HG03342 (cell line): ENCODE measurements around the gene THSD4.

Experiments
- ATAC-seq: cut with Tn5 transposase; IDR thresholded peaks from one replicate; pipeline ENCODE4 v1.9.1; 2021; ENCODE audit warnings: mild to moderate bottlenecking, moderate library complexity; ENCODE audit not compliant: unreplicated experiment

Gene THSD4

DNA sequence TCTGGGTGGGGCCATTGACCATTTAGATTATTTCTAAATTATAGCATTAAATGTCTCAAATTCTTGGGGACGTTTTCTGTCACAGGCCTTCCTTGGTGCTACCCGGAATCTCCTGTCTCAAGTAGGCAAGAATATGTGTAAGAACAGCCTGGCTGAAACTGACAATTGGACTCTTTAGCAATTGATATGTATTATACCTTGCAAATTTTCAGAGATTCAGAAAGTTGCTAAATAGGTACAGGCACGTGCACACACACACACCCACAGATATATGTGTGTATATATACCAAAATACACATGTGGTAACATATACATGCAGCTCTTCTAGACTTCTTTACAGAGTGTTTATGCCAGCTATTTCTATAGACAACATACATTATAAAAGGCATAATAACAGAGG, 481.9 kb downstream of the THSD4 start:
- ATAC-seq: no peak

- no peak for ATAC-seq
Measured at GRCh38 chr15:71597637-71598036, 482.4 kb downstream of the THSD4 start.

DNA sequence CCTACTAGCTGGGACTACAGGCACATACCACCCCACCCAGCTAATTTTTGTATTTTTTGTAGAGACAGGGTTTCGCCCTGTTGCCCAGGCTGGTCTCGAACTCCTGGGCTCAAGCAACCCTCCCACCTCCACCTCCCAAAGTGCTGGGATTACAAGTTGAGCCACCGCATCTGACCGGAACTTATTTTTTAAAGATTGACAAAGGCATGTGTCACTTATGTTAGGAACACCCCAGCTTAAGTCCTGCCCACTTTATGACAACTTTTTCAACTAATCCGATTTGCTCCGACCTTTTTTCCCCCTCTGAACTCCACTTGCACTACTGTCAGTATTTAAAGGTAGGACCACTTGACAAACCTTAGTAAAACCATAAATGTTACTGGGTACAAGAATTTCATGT, 483.5 kb downstream of the THSD4 start:
- no peak for ATAC-seq

DNA sequence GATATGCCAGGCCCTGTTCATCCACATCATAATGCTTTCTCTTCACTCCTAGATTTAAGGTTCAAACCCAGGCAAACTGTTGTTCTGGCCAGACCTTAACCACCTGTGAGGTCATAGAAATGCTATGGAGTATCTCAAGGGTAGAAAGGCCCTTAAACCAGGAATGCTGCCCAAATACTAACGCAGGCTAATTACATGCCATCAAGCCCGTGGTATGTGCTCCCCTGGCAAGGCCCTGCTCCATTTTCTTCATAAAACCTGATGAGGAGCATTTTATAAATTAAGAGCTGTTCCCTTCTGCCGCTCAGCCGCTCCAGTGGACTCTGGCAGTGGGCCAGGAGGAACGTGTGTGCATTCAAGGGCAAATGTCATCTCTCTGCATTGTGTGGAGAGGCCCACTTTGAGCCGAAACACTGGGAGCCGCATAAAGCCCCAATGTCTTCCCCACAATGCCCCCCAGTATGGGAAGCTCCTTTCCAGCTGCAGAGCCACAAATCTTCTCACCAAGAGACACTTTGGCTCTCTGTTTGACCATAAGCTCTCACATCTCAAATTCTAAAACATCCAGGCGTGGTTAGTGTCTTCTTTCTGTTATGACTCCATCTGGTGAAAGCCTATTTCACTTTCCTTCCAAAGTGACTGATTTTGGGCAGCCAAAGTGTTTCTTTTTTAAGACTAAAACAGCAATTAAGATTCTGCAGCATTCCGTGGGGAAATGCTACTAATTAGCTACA, 484.3 kb downstream of the THSD4 start:
- ATAC-seq: no peak

DNA sequence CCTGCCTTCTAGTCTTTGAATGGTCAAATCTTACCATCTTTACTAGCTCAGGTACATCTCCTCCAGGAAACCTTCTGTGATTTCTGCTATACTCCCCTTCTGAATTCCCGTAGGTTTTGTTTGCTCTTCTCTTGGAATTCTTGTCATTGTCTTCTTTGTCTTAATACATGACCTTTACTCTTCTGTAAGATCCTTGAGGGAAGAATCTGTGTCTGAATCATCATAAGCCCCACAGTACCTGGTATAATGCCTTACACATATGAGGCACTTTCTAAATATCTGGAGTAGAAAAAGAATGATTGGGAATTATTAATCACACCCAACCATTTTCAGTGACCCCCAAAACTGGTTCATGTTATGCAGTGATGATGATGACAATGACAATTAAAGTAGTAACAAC, 485.0 kb downstream of the THSD4 start:
- ATAC-seq: no peak

DNA sequence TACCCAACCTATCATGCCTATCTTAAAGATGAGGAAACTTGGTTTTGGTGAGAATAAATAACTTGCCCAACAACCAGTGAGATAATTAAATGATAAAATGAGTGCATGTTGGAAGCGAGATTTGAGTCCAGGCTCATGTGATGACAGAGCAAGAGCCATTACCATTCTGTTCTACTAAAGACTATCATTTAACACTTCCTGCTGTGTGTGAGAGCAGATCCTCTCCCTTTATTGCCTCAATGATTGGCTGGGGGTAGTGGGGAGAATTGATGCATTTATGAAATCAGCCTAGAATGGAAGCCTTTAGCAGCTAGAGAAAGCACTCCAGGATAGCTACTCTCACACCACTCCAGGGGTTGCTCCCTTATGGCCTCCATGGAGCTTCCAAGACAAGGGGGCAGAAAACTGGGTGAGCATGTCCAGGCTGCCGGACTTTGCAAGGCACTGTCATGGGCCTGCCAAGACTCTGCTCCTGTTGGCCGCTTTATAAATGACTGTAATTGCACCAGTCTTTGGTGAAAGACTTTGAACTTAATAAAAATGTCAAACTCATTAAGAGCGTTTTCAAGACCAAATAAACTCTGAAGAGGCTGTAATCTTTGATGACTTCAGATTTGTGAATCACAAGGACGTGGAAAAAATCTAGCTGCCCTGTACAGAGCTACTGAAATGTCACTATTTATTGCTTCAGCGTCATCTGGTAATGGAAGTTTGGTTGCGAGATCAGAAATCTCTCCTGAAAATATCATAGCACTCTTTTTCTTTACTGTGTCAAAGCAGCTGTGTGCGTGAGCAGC, 486.0 kb downstream of the THSD4 start:
- ATAC-seq: no peak

- ATAC-seq: no peak
Measured at GRCh38 chr15:71603379-71603778, 488.1 kb downstream of the THSD4 start.

- ATAC-seq: no peak
Measured at GRCh38 chr15:71607383-71607782, 492.1 kb downstream of the THSD4 start.

- ATAC-seq: no peak
Measured at GRCh38 chr15:71610728-71611552, 495.7 kb downstream of the THSD4 start.

- no peak for ATAC-seq
Measured at GRCh38 chr15:71611553-71612396, 496.5 kb downstream of the THSD4 start.

DNA sequence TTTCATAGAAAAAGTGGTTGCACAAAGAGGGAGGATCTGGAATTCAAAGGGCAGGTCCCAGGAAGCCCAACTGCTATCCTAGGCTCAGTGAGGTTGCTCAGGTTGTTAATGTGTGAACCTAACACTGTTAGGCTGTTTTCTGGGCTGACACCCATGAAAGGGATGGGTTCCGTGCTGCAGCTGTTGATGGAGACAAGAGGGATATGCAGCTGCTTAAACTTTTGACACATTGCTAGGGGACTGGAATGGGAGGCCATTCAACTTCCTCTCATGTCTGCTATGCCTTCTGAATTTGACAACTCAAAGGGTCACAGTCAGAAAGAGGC, 497.1 kb downstream of the THSD4 start:
- ATAC-seq: no peak

GRCh38 chr15:71612869-71613268, 497.6 kb downstream of the THSD4 start:
- no peak for ATAC-seq

GRCh38 chr15:71623111-71623510, 507.8 kb downstream of the THSD4 start:
- no peak for ATAC-seq

DNA sequence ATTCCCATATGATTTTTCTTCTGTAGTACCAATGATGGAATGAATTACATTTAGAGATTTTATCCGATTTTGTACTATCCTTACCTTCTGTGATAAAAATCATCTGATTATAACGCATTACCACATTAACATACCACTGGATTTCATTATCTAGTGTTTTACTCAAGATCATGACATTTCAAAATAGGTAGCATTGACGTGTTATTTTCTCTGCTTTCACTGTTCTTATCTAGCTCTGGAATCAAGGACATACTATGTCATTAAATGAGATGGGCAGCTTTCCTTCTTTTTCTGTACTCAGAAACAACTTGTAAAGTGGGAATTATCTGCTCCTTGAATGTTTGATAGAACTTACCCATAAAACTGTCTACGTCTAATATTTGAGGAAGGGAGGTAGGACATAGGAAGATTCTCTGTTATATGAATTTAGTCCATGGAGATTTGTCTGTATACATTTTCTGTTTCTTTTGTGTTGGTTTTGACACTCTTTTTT, 511.4 kb downstream of the THSD4 start:
- ATAC-seq: no peak

- ATAC-seq: no peak
Measured at GRCh38 chr15:71627188-71627587, 511.9 kb downstream of the THSD4 start.

GRCh38 chr15:71627604-71628003, 512.3 kb downstream of the THSD4 start:
- no peak for ATAC-seq

DNA sequence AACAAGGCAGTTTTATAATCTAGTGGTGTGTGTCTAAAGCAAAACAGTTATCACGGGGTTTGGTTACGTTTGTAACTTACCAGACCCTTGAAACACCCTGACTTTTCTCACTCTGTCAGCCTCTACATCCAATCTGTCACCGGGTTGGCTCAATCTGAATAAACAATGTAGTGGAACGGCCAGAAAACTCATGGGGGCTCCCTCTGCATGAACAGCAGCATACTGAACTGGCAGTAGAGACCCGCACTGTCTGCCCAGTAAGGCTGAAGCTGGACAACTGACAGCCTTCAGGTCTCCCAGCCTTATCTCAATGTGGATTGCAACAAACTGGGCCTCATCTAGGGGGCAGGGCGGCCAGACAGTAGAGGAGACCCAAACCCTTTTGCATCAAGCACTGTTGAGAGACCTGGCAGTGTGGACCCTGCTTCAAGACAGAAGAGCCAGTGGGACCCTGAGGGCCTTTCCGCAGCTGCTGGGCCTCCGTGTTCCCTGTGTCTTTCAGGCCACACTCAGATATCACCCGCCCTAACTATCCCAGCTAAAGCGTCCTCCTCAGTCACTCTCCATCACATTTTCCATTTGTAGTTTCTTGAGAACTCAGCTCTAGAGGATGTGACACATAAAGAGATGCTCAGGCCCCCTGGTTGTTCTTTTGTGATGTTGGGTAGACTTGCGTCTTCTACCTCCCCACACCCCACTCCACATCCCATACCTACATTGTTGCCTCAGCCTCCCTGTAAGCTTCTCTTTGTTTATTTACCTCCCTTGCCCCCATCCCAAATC, 513.9 kb downstream of the THSD4 start:
- ATAC-seq: no peak

GRCh38 chr15:71629781-71630474, 514.7 kb downstream of the THSD4 start:
- ATAC-seq: no peak

DNA sequence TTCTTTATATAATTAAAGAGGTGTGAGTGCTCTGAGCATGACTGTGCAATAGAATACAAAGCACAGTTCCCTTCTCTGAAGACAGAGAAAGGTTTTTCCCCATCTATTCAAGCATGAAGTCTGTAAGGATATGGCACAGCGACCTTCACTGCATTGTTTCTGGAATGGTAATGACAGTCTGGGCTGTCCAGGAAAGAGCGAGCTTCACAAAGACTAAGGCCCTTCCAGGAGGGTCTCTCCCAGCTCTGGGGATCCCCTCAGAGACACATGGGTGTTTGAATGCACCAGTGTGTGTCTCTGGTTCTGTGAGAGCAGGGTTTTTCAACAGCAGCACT, 515.2 kb downstream of the THSD4 start:
- ATAC-seq: no peak
